Upper lobe of left lung (tissue), 4 donors: ENCODE results near the gene ATAD3A.

Experiments
- CTCF ChIP-seq, 6 experiments: fragments of 450-650 bp in 4 of 6; fragments of 200-600 bp in 2 of 6; sonication (generic) in 2 of 6; IDR thresholded peaks; one replicate each; pipeline ENCODE4 v1.5.1; 2016 to 2019; ENCODE audit warnings: antibody characterized with exemption in 6 of 6
- EP300 ChIP-seq, 4 donors: sonication (generic); formaldehyde crosslinking; IDR thresholded peaks; one replicate each; pipeline ENCODE4 v1.5.1; 2017; ENCODE audit warnings: antibody characterized with exemption in 4 of 4, control low read depth in 2 of 4
- POLR2A ChIP-seq, 4 donors: fragments of 450-650 bp; IDR thresholded peaks; one replicate each; pipeline ENCODE4 v1.5.1; 2016 to 2017; ENCODE audit warnings: antibody characterized with exemption in 4 of 4, mild to moderate bottlenecking in 2 of 4
- POLR2AphosphoS5 ChIP-seq, 2 donors: sonication (generic); formaldehyde crosslinking; IDR thresholded peaks; one replicate each; pipeline ENCODE4 v1.5.1; 2017; ENCODE audit warnings: antibody characterized with exemption in 2 of 2

- TF ChIP-seq EP300 (IDR thresholded peaks at IDR 0.05) (no peak), CTCF (IDR thresholded peaks at IDR 0.05) (no peak), POLR2A (IDR thresholded peaks at IDR 0.05) (no peak), POLR2AphosphoS5 (IDR thresholded peaks at IDR 0.05) (no peak)
Observed at GRCh38 chr1:1479547-1480487, 32.1 kb upstream of the ATAD3A start.
